HEK293 (cell line): Measurements from ENCODE around the gene UACA.

Experiments
- CTCF ChIA-PET: fragments of 350-600 bp; formaldehyde crosslinking; extraction: SDS; loops from one replicate; lab custom pipeline; 2021; ENCODE audit warnings: antibody characterized with exemption; lab: Yijun Ruan, JAX
- POLR2A ChIA-PET: fragments of 300-600 bp; formaldehyde crosslinking; extraction: SDS; loops from one replicate; lab custom pipeline; 2020; ENCODE audit warnings: antibody characterized with exemption, inconsistent platforms; lab: Yijun Ruan, JAX
- H3K27ac ChIP-seq: fragments of 200-500 bp; sonication (Bioruptor generic); 2 replicates; pipeline ENCODE4 v1.5.1; 2014; ENCODE audit warnings: low read depth, low read length, control low read depth, inconsistent platforms; ENCODE audit errors: extremely low read depth
- H3K36me3 ChIP-seq, 2 experiments: fragments of 200-500 bp in 1 of 2; sonication (Bioruptor generic) in 1 of 2; 1 replicate in 1 of 2; 2 replicates in 1 of 2; pipeline ENCODE4 v1.5.1; 2014 to 2017; ENCODE audit warnings: inconsistent platforms in 2 of 2, low read length in 2 of 2; ENCODE audit not compliant: control insufficient read depth in 2 of 2, insufficient read depth in 1 of 2
- H3K4me1 ChIP-seq: fragments of 200-500 bp; sonication (Bioruptor generic); 2 replicates; pipeline ENCODE4 v1.5.1; 2014; ENCODE audit warnings: mild to moderate bottlenecking, low read length, inconsistent platforms; ENCODE audit not compliant: control insufficient read depth, insufficient read depth
- H3K4me3 ChIP-seq: 2 replicates; pipeline ENCODE4 v1.5.1; 2011; ENCODE audit warnings: low read depth, mild to moderate bottlenecking, control low read depth, low read length, moderate library complexity
- H3K9me3 ChIP-seq: fragments of 200-500 bp; sonication (Bioruptor generic); 2 replicates; pipeline ENCODE4 v1.5.1; 2014; ENCODE audit warnings: low read depth, low read length, inconsistent platforms; ENCODE audit not compliant: control insufficient read depth, insufficient read depth
- HOXD13 ChIP-seq: sonication (generic); formaldehyde crosslinking; IDR thresholded peaks from 2 replicates; pipeline ENCODE4 v1.8.0; 2022; ENCODE audit warnings: missing genetic modification reagents, borderline replicate concordance
- ZFP69B ChIP-seq: fragments of 450-650 bp; formaldehyde crosslinking; IDR thresholded peaks from 2 replicates; pipeline ENCODE4 v1.5.1; 2016; ENCODE audit warnings: missing biosample characterization, missing genetic modification characterization
- ZIC2 ChIP-seq: fragments of 450-650 bp; formaldehyde crosslinking; IDR thresholded peaks from 2 replicates; pipeline ENCODE4 v1.5.1; 2016; ENCODE audit warnings: missing biosample characterization, missing genetic modification characterization
- ZNF239 ChIP-seq: fragments of 450-650 bp; formaldehyde crosslinking; IDR thresholded peaks from 2 replicates; pipeline ENCODE4 v1.5.1; 2016; ENCODE audit warnings: missing biosample characterization, missing genetic modification characterization
- ZNF274 ChIP-seq, 2 experiments: fragments of 200-500 bp in 1 of 2; fragments of 450-650 bp in 1 of 2; sonication (Bioruptor generic) in 1 of 2; formaldehyde crosslinking in 1 of 2; IDR thresholded peaks; 2 replicates each; pipeline versions ENCODE4 v1.5.1 to v1.6.1; 2014 to 2016; ENCODE audit warnings: borderline replicate concordance in 1 of 2, inconsistent platforms in 1 of 2, low read length in 1 of 2, missing biosample characterization in 1 of 2, missing genetic modification characterization in 1 of 2
- ZNF354C ChIP-seq: fragments of 450-650 bp; formaldehyde crosslinking; IDR thresholded peaks from 2 replicates; pipeline ENCODE4 v1.5.1; 2016; ENCODE audit warnings: missing biosample characterization, missing genetic modification characterization, low read depth, borderline replicate concordance
- ZNF558 ChIP-seq: fragments of 450-650 bp; formaldehyde crosslinking; IDR thresholded peaks from 2 replicates; pipeline ENCODE4 v1.5.1; 2016; ENCODE audit warnings: missing biosample characterization, missing genetic modification characterization
- ZNF596 ChIP-seq: fragments of 450-650 bp; IDR thresholded peaks from 2 replicates; pipeline ENCODE4 v1.5.0; 2018; ENCODE audit warnings: missing biosample characterization, mild to moderate bottlenecking, missing genetic modification characterization, moderate library complexity
- ZNF626 ChIP-seq: fragments of 450-650 bp; sonication (Bioruptor Pico); formaldehyde crosslinking; IDR thresholded peaks from 2 replicates; pipeline ENCODE4 v1.5.1; 2018; ENCODE audit warnings: missing biosample characterization, missing genetic modification characterization, inconsistent platforms
- ZNF701 ChIP-seq: fragments of 450-650 bp; formaldehyde crosslinking; IDR thresholded peaks from 2 replicates; pipeline ENCODE4 v1.5.1; 2016; ENCODE audit warnings: missing biosample characterization, missing genetic modification characterization
- TF ChIP-seq, protein P1 (sequence below): fragments of 450-650 bp; formaldehyde crosslinking; IDR thresholded peaks from 2 replicates; pipeline ENCODE4 v1.5.1; 2016; ENCODE audit warnings: missing biosample characterization, missing genetic modification characterization
- TF ChIP-seq, protein P2 (sequence below): fragments of 450-650 bp; formaldehyde crosslinking; IDR thresholded peaks from 2 replicates; pipeline ENCODE4 v1.5.1; 2016; ENCODE audit warnings: missing biosample characterization, missing genetic modification characterization
- TF ChIP-seq, protein P3 (sequence below): fragments of 450-650 bp; formaldehyde crosslinking; IDR thresholded peaks from 2 replicates; pipeline ENCODE4 v1.5.1; 2016; ENCODE audit warnings: missing biosample characterization, missing genetic modification characterization
- TF ChIP-seq, protein P4 (sequence below): fragments of 450-650 bp; formaldehyde crosslinking; IDR thresholded peaks from 2 replicates; pipeline ENCODE4 v1.5.1; 2016; ENCODE audit warnings: missing biosample characterization, missing genetic modification characterization
- TF ChIP-seq, protein P5 (sequence below): fragments of 450-650 bp; formaldehyde crosslinking; IDR thresholded peaks from 2 replicates; pipeline ENCODE4 v1.5.1; 2016; ENCODE audit warnings: missing biosample characterization, missing genetic modification characterization
- TF ChIP-seq, protein P6 (sequence below): fragments of 450-650 bp; IDR thresholded peaks from 2 replicates; pipeline ENCODE4 v1.5.1; 2018; ENCODE audit warnings: missing biosample characterization, missing genetic modification characterization
- TF ChIP-seq, protein P7 (sequence below): fragments of 450-650 bp; formaldehyde crosslinking; IDR thresholded peaks from 2 replicates; pipeline ENCODE4 v1.5.1; 2017; ENCODE audit warnings: missing biosample characterization, missing genetic modification characterization

UACA gene

DNA sequence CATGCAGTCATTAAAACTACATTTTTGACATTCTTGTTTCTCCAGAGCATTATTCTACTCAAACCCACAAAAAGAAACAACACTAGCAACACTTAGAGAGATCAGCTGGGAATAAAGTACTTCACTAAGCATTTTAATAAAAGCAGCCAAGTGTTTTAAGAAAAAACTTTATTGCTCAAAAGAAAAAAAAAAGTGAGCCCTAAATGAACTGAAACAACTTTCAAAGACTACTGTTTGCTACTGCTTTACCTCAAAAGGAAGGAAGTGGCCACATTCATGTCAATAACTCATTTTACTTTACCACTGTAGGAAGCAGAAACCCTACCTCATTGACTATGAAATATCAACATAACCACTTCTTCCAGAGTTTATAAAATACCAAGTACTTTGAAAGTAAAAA, 91.3 kb downstream of the UACA start:
- POLR2A ChIA-PET, result no interaction called here
- no peak overlapping the region for H3K4me3 ChIP-seq

DNA sequence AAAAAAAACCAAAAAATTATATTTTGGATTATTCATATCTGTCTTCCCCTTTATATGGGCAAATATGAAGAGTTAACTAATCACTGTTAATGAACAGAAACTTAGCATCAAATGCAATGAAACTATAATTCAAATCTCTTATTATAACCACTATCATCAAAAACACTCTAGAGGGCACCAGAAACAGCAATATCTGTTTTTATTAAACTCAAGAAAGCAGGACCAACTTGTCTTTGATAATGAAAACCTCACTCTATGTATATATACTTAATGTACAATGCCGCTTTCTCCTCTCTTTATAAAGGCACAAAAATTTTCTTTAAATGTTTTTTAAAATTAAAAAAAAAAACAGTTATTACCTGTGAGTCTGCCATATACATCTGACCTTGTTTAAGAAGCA, 92.7 kb downstream of the UACA start:
- Histone ChIP-seq H3K9me3 (no peaks in the 10 kb centered on the region; the same call in 1 of the 2 replicates), H3K27ac (no peak overlapping the region), H3K4me3 (no peak overlapping the region), H3K36me3 (peaks cover 23 to 30% of the 10 kb centered on the region in 2 experiments), H3K4me1 (no peaks in the 10 kb centered on the region)
- TF ChIP-seq ZNF354C (tag by site-specific recombination) (no peak), ZNF558 (tag by site-specific recombination) (no peak), ZNF626 (tag by site-specific recombination) (no peak), ZFP69B (no peak), ZNF596 (tag by site-specific recombination) (no peak), HOXD13 (CRISPR knock-in tag) (no peak), ZNF239 (tag by site-specific recombination) (no peak), ZIC2 (tag by site-specific recombination) (no peak)
- TF ChIP-seq, protein P1, sequence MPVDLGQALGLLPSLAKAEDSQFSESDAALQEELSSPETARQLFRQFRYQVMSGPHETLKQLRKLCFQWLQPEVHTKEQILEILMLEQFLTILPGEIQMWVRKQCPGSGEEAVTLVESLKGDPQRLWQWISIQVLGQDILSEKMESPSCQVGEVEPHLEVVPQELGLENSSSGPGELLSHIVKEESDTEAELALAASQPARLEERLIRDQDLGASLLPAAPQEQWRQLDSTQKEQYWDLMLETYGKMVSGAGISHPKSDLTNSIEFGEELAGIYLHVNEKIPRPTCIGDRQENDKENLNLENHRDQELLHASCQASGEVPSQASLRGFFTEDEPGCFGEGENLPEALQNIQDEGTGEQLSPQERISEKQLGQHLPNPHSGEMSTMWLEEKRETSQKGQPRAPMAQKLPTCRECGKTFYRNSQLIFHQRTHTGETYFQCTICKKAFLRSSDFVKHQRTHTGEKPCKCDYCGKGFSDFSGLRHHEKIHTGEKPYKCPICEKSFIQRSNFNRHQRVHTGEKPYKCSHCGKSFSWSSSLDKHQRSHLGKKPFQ (tag by site-specific recombination), result no peak
- TF ChIP-seq, protein P2, sequence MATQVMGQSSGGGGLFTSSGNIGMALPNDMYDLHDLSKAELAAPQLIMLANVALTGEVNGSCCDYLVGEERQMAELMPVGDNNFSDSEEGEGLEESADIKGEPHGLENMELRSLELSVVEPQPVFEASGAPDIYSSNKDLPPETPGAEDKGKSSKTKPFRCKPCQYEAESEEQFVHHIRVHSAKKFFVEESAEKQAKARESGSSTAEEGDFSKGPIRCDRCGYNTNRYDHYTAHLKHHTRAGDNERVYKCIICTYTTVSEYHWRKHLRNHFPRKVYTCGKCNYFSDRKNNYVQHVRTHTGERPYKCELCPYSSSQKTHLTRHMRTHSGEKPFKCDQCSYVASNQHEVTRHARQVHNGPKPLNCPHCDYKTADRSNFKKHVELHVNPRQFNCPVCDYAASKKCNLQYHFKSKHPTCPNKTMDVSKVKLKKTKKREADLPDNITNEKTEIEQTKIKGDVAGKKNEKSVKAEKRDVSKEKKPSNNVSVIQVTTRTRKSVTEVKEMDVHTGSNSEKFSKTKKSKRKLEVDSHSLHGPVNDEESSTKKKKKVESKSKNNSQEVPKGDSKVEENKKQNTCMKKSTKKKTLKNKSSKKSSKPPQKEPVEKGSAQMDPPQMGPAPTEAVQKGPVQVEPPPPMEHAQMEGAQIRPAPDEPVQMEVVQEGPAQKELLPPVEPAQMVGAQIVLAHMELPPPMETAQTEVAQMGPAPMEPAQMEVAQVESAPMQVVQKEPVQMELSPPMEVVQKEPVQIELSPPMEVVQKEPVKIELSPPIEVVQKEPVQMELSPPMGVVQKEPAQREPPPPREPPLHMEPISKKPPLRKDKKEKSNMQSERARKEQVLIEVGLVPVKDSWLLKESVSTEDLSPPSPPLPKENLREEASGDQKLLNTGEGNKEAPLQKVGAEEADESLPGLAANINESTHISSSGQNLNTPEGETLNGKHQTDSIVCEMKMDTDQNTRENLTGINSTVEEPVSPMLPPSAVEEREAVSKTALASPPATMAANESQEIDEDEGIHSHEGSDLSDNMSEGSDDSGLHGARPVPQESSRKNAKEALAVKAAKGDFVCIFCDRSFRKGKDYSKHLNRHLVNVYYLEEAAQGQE (tag by site-specific recombination), result no peak
- TF ChIP-seq, protein P3, sequence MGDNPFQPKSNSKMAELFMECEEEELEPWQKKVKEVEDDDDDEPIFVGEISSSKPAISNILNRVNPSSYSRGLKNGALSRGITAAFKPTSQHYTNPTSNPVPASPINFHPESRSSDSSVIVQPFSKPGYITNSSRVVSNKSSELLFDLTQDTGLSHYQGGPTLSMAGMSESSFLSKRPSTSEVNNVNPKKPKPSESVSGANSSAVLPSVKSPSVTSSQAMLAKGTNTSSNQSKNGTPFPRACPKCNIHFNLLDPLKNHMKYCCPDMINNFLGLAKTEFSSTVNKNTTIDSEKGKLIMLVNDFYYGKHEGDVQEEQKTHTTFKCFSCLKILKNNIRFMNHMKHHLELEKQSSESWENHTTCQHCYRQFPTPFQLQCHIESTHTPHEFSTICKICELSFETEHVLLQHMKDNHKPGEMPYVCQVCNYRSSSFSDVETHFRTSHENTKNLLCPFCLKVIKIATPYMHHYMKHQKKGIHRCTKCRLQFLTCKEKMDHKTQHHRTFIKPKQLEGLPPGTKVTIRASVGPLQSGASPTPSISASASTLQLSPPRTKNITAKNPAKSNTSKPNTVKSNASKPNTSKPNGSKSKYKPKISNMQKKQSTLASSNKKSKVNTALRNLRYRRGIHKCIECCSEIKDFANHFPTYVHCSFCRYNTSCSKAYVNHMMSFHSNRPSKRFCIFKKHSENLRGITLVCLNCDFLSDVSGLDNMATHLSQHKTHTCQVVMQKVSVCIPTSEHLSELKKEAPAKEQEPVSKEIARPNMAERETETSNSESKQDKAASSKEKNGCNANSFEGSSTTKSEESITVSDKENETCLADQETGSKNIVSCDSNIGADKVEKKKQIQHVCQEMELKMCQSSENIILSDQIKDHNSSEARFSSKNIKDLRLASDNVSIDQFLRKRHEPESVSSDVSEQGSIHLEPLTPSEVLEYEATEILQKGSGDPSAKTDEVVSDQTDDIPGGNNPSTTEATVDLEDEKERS, result no peak
- TF ChIP-seq, protein P4, sequence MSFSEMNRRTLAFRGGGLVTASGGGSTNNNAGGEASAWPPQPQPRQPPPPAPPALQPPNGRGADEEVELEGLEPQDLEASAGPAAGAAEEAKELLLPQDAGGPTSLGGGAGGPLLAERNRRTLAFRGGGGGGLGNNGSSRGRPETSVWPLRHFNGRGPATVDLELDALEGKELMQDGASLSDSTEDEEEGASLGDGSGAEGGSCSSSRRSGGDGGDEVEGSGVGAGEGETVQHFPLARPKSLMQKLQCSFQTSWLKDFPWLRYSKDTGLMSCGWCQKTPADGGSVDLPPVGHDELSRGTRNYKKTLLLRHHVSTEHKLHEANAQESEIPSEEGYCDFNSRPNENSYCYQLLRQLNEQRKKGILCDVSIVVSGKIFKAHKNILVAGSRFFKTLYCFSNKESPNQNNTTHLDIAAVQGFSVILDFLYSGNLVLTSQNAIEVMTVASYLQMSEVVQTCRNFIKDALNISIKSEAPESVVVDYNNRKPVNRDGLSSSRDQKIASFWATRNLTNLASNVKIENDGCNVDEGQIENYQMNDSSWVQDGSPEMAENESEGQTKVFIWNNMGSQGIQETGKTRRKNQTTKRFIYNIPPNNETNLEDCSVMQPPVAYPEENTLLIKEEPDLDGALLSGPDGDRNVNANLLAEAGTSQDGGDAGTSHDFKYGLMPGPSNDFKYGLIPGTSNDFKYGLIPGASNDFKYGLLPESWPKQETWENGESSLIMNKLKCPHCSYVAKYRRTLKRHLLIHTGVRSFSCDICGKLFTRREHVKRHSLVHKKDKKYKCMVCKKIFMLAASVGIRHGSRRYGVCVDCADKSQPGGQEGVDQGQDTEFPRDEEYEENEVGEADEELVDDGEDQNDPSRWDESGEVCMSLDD (tag by site-specific recombination), result no peak
- TF ChIP-seq, protein P5, sequence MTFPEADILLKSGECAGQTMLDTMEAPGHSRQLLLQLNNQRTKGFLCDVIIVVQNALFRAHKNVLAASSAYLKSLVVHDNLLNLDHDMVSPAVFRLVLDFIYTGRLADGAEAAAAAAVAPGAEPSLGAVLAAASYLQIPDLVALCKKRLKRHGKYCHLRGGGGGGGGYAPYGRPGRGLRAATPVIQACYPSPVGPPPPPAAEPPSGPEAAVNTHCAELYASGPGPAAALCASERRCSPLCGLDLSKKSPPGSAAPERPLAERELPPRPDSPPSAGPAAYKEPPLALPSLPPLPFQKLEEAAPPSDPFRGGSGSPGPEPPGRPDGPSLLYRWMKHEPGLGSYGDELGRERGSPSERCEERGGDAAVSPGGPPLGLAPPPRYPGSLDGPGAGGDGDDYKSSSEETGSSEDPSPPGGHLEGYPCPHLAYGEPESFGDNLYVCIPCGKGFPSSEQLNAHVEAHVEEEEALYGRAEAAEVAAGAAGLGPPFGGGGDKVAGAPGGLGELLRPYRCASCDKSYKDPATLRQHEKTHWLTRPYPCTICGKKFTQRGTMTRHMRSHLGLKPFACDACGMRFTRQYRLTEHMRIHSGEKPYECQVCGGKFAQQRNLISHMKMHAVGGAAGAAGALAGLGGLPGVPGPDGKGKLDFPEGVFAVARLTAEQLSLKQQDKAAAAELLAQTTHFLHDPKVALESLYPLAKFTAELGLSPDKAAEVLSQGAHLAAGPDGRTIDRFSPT, result no peak
- TF ChIP-seq, protein P6, sequence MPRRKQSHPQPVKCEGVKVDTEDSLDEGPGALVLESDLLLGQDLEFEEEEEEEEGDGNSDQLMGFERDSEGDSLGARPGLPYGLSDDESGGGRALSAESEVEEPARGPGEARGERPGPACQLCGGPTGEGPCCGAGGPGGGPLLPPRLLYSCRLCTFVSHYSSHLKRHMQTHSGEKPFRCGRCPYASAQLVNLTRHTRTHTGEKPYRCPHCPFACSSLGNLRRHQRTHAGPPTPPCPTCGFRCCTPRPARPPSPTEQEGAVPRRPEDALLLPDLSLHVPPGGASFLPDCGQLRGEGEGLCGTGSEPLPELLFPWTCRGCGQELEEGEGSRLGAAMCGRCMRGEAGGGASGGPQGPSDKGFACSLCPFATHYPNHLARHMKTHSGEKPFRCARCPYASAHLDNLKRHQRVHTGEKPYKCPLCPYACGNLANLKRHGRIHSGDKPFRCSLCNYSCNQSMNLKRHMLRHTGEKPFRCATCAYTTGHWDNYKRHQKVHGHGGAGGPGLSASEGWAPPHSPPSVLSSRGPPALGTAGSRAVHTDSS, result no peak
- TF ChIP-seq, protein P7, sequence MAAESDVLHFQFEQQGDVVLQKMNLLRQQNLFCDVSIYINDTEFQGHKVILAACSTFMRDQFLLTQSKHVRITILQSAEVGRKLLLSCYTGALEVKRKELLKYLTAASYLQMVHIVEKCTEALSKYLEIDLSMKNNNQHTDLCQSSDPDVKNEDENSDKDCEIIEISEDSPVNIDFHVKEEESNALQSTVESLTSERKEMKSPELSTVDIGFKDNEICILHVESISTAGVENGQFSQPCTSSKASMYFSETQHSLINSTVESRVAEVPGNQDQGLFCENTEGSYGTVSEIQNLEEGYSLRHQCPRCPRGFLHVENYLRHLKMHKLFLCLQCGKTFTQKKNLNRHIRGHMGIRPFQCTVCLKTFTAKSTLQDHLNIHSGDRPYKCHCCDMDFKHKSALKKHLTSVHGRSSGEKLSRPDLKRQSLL (tag by site-specific recombination), result no peak
- ChIA-PET POLR2A (no interaction called here), CTCF (interaction anchor here (0.6 kb wide), 1 partner anchor 1402 kb away, joined by 5 read pairs; no protein-coding TSS in a partner anchor)

More for the DNA sequence above, 91.3 kb downstream of the UACA start:
- Histone ChIP-seq H3K4me1 (no peaks in the 10 kb centered on the region), H3K36me3 (peaks cover 23 to 39% of the 10 kb centered on the region in 2 experiments), H3K27ac (no peak overlapping the region), H3K9me3 (no peaks in the 10 kb centered on the region; the same call in 1 of the 2 replicates)
- TF ChIP-seq ZNF274 (IDR thresholded peaks at IDR 0.05; ENCODE audit: low read length), result no peak
- TF ChIP-seq ZNF274 (tag by site-specific recombination; IDR thresholded peaks at IDR 0.05; ENCODE audit: borderline replicate concordance), result no peak
- no peak for TF ChIP-seq ZNF701 (tag by site-specific recombination)
- CTCF ChIA-PET, result interaction anchor here (1.9 kb wide), 1 partner anchor 140 kb away, joined by 9 read pairs; no protein-coding TSS in a partner anchor
